Adrenal gland (tissue), 12 donors: ENCODE measurements around the gene BMP8B. TPM values are rescaled to one million over a fixed set of nuclear protein-coding genes. Genes with fewer than 3 reads are reported as not detected.

Experiments
- DNase-seq, 7 donors: peaks; one replicate each; pipeline ENCODE4 v3.0.0-alpha.2; 2019 to 2020
- H3K27ac ChIP-seq, 5 donors: fragments of 200-600 bp; sonication (generic) in 4 of 5; 1 replicate in 3 of 5; 2 replicates in 2 of 5; pipeline versions ENCODE4 v1.5.1 to v1.8.0; 2016 to 2020; ENCODE audit warnings: mild to moderate bottlenecking in 1 of 5
- H3K27me3 ChIP-seq: fragments of 200-600 bp; 2 replicates; pipeline ENCODE4 v1.8.0; 2021
- H3K36me3 ChIP-seq, 2 donors: fragments of 200-600 bp; replicated peaks in 1 of 2; 1 replicate in 1 of 2; 2 replicates in 1 of 2; pipeline versions ENCODE4 v1.5.1 to v1.8.0; 2018 to 2022
- H3K4me1 ChIP-seq, 2 donors: fragments of 200-600 bp; replicated peaks in 1 of 2; 1 replicate in 1 of 2; 2 replicates in 1 of 2; pipeline versions ENCODE4 v1.5.1 to v1.8.0; 2018 to 2021
- H3K4me3 ChIP-seq, 4 donors: fragments of 200-600 bp; sonication (generic) in 3 of 4; one replicate each; pipeline ENCODE4 v1.5.1; 2016 to 2018
- H3K9me3 ChIP-seq, 3 donors: fragments of 200-600 bp; sonication (generic) in 1 of 3; replicated peaks in 1 of 3; 1 replicate in 2 of 3; 2 replicates in 1 of 3; pipeline versions ENCODE4 v1.5.1 to v1.8.0; 2016 to 2021
- POLR2A ChIP-seq, 2 donors: fragments of 450-650 bp; IDR thresholded peaks; one replicate each; pipeline ENCODE4 v1.6.1; 2017; ENCODE audit warnings: antibody characterized with exemption in 2 of 2, mild to moderate bottlenecking in 2 of 2, moderate library complexity in 1 of 2
- WGBS, 4 donors: extraction: QIAGEN DNeasy Blood & Tissue Kit in 2 of 4; methylation state at CpG; one replicate each; pipeline versions ENCODE4 v1.1.5 to v1.1.7; 2013 to 2017; 5-methylcytosine and 5-hydroxymethylcytosine counted together
- intact Hi-C, 2 donors: fragments of 100-400 bp; cut with DNase I; formaldehyde crosslinking; loops; one replicate each; pipeline versions ENCODE4 v1.14.1 to v1.15.0; 2022 to 2023
- polyA plus RNA-seq, 3 donors: library from polyadenylated mRNA; stranded (reverse); fragments of 200-250 nt in 2 of 3; fragments of 350-450 nt in 1 of 3; fragmentation: Illumina TruSeq in 1 of 3; extraction: RNeasy Lipid Tissue Mini Kit (QIAGEN cat#74804) in 1 of 3; gene quantifications; one replicate each; pipeline ENCODE4 v1.2.3, GENCODE V29; 2013 to 2014
- total RNA-seq, 9 donors: library from RNA; depleted of rRNA in 4 of 9; stranded (reverse); fragments of >200 nt in 4 of 9; fragments of 120-200 nt in 1 of 9; fragmentation: NEBNext Ultra II Directional in 1 of 9; extraction: Animal tissue kit (Norgen Biotek cat#: 25700) in 1 of 9; gene quantifications; one replicate each; pipeline versions ENCODE4 v1.1.0 to v1.2.4, GENCODE V29; 2013 to 2023
- TF ChIP-seq, protein P1 (sequence below), 6 experiments: fragments of 450-650 bp in 4 of 6; fragments of 200-600 bp in 2 of 6; sonication (generic) in 1 of 6; IDR thresholded peaks; 1 replicate in 5 of 6; 2 replicates in 1 of 6; pipeline versions ENCODE4 v1.5.1 to v1.8.0; 2016 to 2021; ENCODE audit warnings: antibody characterized with exemption in 6 of 6, mild to moderate bottlenecking in 2 of 6, moderate library complexity in 1 of 6
- donor health status: healthy with polysubstance abuse.
- donor health status: Bipolar disorder and iron deficiency.
- donor health status: DM: yes; HTN: yes; CAD: no.
- donor health status: DM: no; HTN: no; CAD: no.
- donor health status: DM: no; HTN: no; CAD: no.
- donor health status: DM: yes; HTN: yes; CAD: no.

Gene BMP8B
- total and polyA plus RNA-seq, 12 donors, result 0.09 to 5.9 (median 1.0) TPM; not detected in 1

DNA sequence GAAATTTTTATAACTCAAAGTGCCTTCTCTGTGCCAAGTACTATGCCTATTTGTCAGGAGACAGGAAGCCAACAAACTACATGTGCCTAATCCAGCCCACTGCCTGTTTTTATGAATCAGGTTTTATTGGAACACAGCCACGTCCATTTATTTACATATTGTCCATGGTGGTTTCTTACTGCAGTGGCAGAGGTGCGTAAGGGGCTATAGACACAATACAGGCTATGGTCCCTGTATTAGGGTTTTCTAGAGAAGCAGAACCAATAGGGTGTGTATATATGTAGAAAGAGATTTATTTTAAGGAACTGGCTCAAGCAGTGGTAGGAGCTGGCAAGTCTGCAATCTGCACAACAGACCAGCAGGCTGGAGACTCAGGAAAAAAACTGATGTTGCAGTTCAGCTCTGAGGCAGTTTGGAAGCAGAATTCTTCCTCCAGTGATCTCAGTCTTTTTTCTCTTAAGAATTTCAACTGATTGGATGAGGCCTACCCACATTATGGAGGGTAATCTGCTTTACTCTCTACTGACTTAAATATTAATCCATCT lies 34.6 kb downstream of the BMP8B start:
- Histone ChIP-seq H3K27me3 (no peaks in the 10 kb centered on the region), H3K27ac (peak overlapping the region in 1 of 5 donors; percentile 6), H3K4me3 (no peak overlapping the region), H3K4me1 (no peaks in the 10 kb centered on the region), H3K9me3 (no peaks in the 10 kb centered on the region), H3K36me3 (peaks cover 0 to 82% of the 10 kb centered on the region in 2 donors)
- no peak for TF ChIP-seq POLR2A (IDR thresholded peaks at IDR 0.05)
- TF ChIP-seq, protein P1, sequence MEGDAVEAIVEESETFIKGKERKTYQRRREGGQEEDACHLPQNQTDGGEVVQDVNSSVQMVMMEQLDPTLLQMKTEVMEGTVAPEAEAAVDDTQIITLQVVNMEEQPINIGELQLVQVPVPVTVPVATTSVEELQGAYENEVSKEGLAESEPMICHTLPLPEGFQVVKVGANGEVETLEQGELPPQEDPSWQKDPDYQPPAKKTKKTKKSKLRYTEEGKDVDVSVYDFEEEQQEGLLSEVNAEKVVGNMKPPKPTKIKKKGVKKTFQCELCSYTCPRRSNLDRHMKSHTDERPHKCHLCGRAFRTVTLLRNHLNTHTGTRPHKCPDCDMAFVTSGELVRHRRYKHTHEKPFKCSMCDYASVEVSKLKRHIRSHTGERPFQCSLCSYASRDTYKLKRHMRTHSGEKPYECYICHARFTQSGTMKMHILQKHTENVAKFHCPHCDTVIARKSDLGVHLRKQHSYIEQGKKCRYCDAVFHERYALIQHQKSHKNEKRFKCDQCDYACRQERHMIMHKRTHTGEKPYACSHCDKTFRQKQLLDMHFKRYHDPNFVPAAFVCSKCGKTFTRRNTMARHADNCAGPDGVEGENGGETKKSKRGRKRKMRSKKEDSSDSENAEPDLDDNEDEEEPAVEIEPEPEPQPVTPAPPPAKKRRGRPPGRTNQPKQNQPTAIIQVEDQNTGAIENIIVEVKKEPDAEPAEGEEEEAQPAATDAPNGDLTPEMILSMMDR (IDR thresholded peaks at IDR 0.05), result no peak
- intact Hi-C loops, result no loop called here
- 69 to 80% (median 72%) methylated on average over 2 of the region's 2 CpGs for WGBS, 4 donors
- no peak for DNase-seq

DNA sequence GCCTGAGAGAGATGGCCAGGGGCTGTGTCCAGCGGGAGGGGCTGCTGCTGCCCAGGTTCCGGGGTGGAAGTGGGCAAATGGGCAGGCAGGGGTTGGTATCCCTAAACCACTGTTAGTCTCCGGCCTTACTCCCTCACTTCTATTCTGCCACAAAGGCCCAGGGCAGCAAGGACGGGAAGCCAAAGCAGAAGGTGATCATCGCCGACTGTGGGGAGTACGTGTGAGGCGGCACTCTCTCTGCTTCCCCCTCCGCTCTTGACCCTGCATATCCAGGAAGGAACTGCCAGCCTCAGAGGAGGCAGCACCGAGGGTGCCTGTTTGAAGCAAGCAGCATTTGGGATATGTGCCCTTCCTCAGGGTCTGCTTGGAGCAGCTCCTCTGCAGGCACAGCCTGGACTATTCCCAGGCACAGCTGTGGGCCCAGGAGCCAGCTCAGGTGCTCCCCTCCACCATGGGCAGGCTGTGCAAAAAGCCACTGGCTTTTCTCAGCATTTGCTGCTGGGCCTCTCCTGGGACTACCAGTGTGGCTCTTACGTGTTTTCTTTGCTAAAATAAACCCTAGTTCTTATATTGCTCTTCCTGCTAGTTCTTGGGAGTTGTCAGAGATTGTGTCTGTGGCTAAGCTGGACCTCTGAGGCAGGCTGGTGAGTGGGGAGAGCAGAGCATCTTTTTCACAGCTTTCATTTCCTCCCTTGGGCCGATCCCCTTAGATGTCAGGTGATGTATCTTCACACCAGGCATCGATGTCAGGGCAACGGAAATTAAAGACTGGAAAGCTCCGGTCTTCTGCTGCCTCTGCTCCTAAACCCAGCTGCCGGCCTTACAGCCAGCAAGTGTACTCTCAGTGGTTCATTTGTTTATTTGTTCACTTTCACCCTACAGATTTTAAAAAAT lies 35.3 kb downstream of the BMP8B start:
- Histone ChIP-seq H3K27ac (peak overlapping the region in 1 of 5 donors; percentile 34), H3K9me3 (no peaks in the 10 kb centered on the region), H3K27me3 (no peaks in the 10 kb centered on the region), H3K4me3 (no peak overlapping the region), H3K4me1 (no peaks in the 10 kb centered on the region), H3K36me3 (peaks cover 0 to 89% of the 10 kb centered on the region in 2 donors)
- TF ChIP-seq, protein P1 (IDR thresholded peaks at IDR 0.05), result no peak
- no peak for TF ChIP-seq POLR2A (IDR thresholded peaks at IDR 0.05)
- 85 to 92% (median 90%) methylated on average over 13 to 16 of the region's 16 CpGs for WGBS, 4 donors
- no peak for DNase-seq
- intact Hi-C loops, result no loop called here

DNA sequence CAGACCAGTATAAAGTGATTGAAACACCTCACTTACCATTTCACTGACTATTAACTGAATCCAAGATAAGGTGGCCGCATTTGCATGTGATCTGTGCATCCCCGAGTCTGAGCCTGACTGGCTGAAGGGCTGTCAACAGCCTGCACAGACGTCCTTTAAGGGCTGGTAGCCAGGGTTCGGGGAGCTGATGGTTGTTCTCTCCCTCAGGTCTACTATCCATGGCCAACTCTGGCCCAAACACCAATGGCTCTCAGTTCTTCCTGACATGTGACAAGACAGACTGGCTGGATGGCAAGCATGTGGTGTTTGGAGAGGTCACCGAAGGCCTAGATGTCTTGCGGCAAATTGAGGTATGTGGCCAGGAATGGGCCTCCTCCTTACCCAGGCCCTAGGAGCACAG lies 36.0 kb downstream of the BMP8B start:
- DNase-seq, result peak in 1 of 7 donors; percentile 76
- Histone ChIP-seq H3K27ac (peak overlapping the region in 1 of 5 donors; percentile 34), H3K27me3 (no peaks in the 10 kb centered on the region), H3K9me3 (no peaks in the 10 kb centered on the region), H3K4me3 (no peak overlapping the region), H3K36me3 (peaks cover 0 to 96% of the 10 kb centered on the region in 2 donors), H3K4me1 (no peaks in the 10 kb centered on the region)
- TF ChIP-seq, protein P1 (IDR thresholded peaks at IDR 0.05), result no peak
- WGBS, 4 donors, result 86 to 96% (median 91%) methylated on average over 5 to 6 of the region's 6 CpGs
- intact Hi-C loops, result no loop called here

DNA sequence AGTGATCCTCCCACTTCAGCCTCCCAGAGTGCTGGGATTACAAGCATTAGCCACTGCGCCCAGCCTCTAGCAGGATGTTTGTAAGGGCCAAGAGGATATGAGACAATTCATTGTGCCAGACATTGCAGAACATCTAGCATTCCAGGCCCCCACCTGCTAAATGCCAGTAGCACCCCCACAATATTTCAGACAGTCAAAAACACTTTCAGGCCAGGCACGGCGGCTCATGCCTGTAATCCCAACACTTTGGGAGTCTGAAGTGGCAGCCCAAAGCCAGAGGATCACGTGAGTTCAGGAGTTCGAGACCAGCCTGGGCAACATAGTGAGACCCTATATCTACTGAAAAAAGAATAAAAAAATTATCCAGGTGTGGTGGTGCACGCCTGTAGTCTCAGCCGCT lies 37.1 kb downstream of the BMP8B start:
- no peak for DNase-seq
- H3K36me3 ChIP-seq, result peaks cover 0 to 98% of the 10 kb centered on the region in 2 donors
- intact Hi-C loops, result no loop called here
- no peaks in the 10 kb centered on the region for H3K27me3 ChIP-seq
- H3K9me3 ChIP-seq, result no peaks in the 10 kb centered on the region
- TF ChIP-seq POLR2A (IDR thresholded peaks at IDR 0.05), result no peak
- TF ChIP-seq, protein P1 (IDR thresholded peaks at IDR 0.05), result no peak
- H3K4me1 ChIP-seq, result no peaks in the 10 kb centered on the region
- 94 to 97% (median 96%) methylated on average over 7 of the region's 7 CpGs for WGBS, 4 donors
- no peak overlapping the region for H3K27ac ChIP-seq
- no peak overlapping the region for H3K4me3 ChIP-seq
